Measurements from ENCODE around the gene BPTF. TPM values are rescaled to one million over a fixed set of nuclear protein-coding genes. Genes with fewer than 3 reads are reported as not detected.

BPTF gene
- total and polyA plus RNA-seq, 2 of the 13 experiments (the other 11 are each of a cell fraction or from before 2014, with no cell fraction given) = 43.5 to 66.1 TPM

GRCh38 chr17:68029512-68030215, 204.4 kb downstream of the BPTF start (continued):
- peak; percentile 38; the same call in 1 of the 2 replicates for TF ChIP-seq HNF4G (IDR thresholded peaks at IDR 0.05; ENCODE audit: borderline replicate concordance, low read depth, low read length)
- TF ChIP-seq HNF4G (CRISPR knock-in tag; IDR thresholded peaks at IDR 0.05; ENCODE audit: borderline replicate concordance, low read depth) = no peak
- TF ChIP-seq HOXA9 (CRISPR knock-in tag; IDR thresholded peaks at IDR 0.05; ENCODE audit: borderline replicate concordance) = no peak
- 0 out of 2 replicates have a peak, but pooled peaks have one; percentile 45 for TF ChIP-seq MYNN (CRISPR knock-in tag; IDR thresholded peaks at IDR 0.05; ENCODE audit: low read depth)
- TF ChIP-seq MAX (IDR thresholded peaks at IDR 0.05) = peak; percentile 81
- no peak for TF ChIP-seq AGO1 (IDR thresholded peaks at IDR 0.05; ENCODE audit: low read depth, low read length, poor library complexity, severe bottlenecking)
- TF ChIP-seq PLRG1 (conservative IDR thresholded peaks at IDR 0.05) = no peak
- no peak for TF ChIP-seq ZBTB10 (CRISPR knock-in tag; IDR thresholded peaks at IDR 0.05; ENCODE audit: borderline replicate concordance)
- no peak for TF ChIP-seq POLR2AphosphoS2 (IDR thresholded peaks at IDR 0.05; ENCODE audit: low read depth, low read length)
- TF ChIP-seq STAT6 (CRISPR knock-in tag; IDR thresholded peaks at IDR 0.05; ENCODE audit: borderline replicate concordance) = no peak
- 0 out of 2 replicates have a peak, but pooled peaks have one; percentile 22 for TF ChIP-seq GFI1 (CRISPR knock-in tag; IDR thresholded peaks at IDR 0.05; ENCODE audit: borderline replicate concordance)
- TF ChIP-seq SNAPC2 (CRISPR knock-in tag; IDR thresholded peaks at IDR 0.05) = peak; percentile 83; the same call in 1 of the 2 replicates
- no peak for TF ChIP-seq CERS6 (CRISPR knock-in tag; IDR thresholded peaks at IDR 0.05)
- TF ChIP-seq MTF1 (CRISPR knock-in tag; IDR thresholded peaks at IDR 0.05) = no peak
- TF ChIP-seq RFXANK (CRISPR knock-in tag; IDR thresholded peaks at IDR 0.05) = no peak
- TF ChIP-seq TFDP2 (CRISPR knock-in tag; IDR thresholded peaks at IDR 0.05) = peak; percentile 54; the same call in 1 of the 2 replicates
- TF ChIP-seq TERF1 (CRISPR knock-in tag; IDR thresholded peaks at IDR 0.05) = no peak

Data from HepG2 (cell line).